ENCODE measurements around the gene ALB. TPM values are rescaled to one million over a fixed set of nuclear protein-coding genes. Genes with fewer than 3 reads are reported as not detected.

Gene ALB
- total RNA-seq, 2 experiments from 2014 or later: not detected

- intact Hi-C loops (cut with micrococcal nuclease): no loop called here
- Mint-ChIP-seq H3K4me3 (no peak overlapping the region), H3K36me3 (no peaks in the 10 kb centered on the region), H3K27ac (no peak overlapping the region), H3K4me1 (ENCODE audit: low read depth) (no peaks in the 10 kb centered on the region), H3K27me3 (peaks cover 6% of the 10 kb centered on the region), H3K9me3 (peaks cover 7% of the 10 kb centered on the region)
- POLR2A ChIA-PET: no interaction called here
- DNase-seq: no peak
- CTCF ChIA-PET: interaction anchor here (1.1 kb wide), 1 partner anchor 54 kb away, joined by 4 read pairs; no protein-coding TSS in a partner anchor
Measured at GRCh38 chr4:73392936-73393335, 11.2 kb upstream of the ALB start.

- Mint-ChIP-seq H3K36me3 (no peaks in the 10 kb centered on the region), H3K4me3 (no peak overlapping the region), H3K27ac (no peak overlapping the region), H3K27me3 (peaks cover 2% of the 10 kb centered on the region), H3K9me3 (no peaks in the 10 kb centered on the region), H3K4me1 (ENCODE audit: low read depth) (no peaks in the 10 kb centered on the region)
- CTCF ChIA-PET: no interaction called here
- no peak for DNase-seq
- intact Hi-C loops (cut with micrococcal nuclease): no loop called here
- POLR2A ChIA-PET: no interaction called here
Measured at GRCh38 chr4:73396304-73396703, 7.8 kb upstream of the ALB start.

- H3K4me3 Mint-ChIP-seq: no peak overlapping the region
- H3K9me3 Mint-ChIP-seq: no peaks in the 10 kb centered on the region
- POLR2A ChIA-PET: no interaction called here
- intact Hi-C loops (cut with micrococcal nuclease): no loop called here
- no peak for DNase-seq
- no peaks in the 10 kb centered on the region for H3K36me3 Mint-ChIP-seq
- no peaks in the 10 kb centered on the region for H3K4me1 Mint-ChIP-seq (ENCODE audit: low read depth)
- H3K27ac Mint-ChIP-seq: no peak overlapping the region
- CTCF ChIA-PET: no interaction called here
- H3K27me3 Mint-ChIP-seq: peaks cover 2% of the 10 kb centered on the region
Measured at GRCh38 chr4:73396993-73397972, 6.8 kb upstream of the ALB start.

DNA sequence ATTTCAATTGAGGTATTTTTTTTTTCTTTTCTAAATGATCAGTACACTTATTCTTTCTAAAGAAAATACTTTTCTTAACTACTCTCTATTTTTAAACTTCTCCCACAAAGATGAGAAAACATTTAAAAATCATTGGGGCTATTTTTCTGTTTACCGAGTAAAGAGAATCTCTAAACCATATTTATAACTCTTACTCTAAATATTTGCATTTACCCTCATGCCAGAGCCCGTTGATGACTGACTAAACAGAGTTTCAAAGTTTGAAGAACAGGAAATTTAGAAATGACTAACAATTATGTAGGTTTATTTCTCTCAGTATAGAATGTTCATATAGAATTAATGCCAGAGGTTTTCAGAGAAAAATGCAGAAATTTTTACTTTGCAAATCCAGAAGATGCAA is 2.7 kb upstream of the ALB start:
- Mint-ChIP-seq H3K4me3 (no peak overlapping the region), H3K27me3 (peaks cover 2% of the 10 kb centered on the region), H3K9me3 (no peaks in the 10 kb centered on the region), H3K4me1 (ENCODE audit: low read depth) (no peaks in the 10 kb centered on the region), H3K36me3 (no peaks in the 10 kb centered on the region), H3K27ac (no peak overlapping the region)
- ChIA-PET POLR2A (no interaction called here), CTCF (no interaction called here)
- intact Hi-C loops (cut with micrococcal nuclease): no loop called here
- no peak for DNase-seq

DNA sequence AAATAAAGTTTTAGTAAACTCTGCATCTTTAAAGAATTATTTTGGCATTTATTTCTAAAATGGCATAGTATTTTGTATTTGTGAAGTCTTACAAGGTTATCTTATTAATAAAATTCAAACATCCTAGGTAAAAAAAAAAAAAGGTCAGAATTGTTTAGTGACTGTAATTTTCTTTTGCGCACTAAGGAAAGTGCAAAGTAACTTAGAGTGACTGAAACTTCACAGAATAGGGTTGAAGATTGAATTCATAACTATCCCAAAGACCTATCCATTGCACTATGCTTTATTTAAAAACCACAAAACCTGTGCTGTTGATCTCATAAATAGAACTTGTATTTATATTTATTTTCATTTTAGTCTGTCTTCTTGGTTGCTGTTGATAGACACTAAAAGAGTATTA is 370 bp downstream of the ALB start:
- POLR2A ChIA-PET: no interaction called here
- CTCF ChIA-PET: no interaction called here
- H3K4me3 Mint-ChIP-seq: no peak overlapping the region
- H3K9me3 Mint-ChIP-seq: no peaks in the 10 kb centered on the region
- no peaks in the 10 kb centered on the region for H3K27me3 Mint-ChIP-seq
- H3K36me3 Mint-ChIP-seq: no peaks in the 10 kb centered on the region
- no peaks in the 10 kb centered on the region for H3K4me1 Mint-ChIP-seq (ENCODE audit: low read depth)
- DNase-seq: no peak
- H3K27ac Mint-ChIP-seq: no peak overlapping the region
- intact Hi-C loops (cut with micrococcal nuclease): no loop called here

DNA sequence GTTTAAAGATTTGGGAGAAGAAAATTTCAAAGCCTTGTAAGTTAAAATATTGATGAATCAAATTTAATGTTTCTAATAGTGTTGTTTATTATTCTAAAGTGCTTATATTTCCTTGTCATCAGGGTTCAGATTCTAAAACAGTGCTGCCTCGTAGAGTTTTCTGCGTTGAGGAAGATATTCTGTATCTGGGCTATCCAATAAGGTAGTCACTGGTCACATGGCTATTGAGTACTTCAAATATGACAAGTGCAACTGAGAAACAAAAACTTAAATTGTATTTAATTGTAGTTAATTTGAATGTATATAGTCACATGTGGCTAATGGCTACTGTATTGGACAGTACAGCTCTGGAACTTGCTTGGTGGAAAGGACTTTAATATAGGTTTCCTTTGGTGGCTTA is 1.1 kb downstream of the ALB start:
- Mint-ChIP-seq H3K4me3 (no peak overlapping the region), H3K9me3 (no peaks in the 10 kb centered on the region), H3K27ac (no peak overlapping the region), H3K27me3 (no peaks in the 10 kb centered on the region), H3K4me1 (ENCODE audit: low read depth) (no peaks in the 10 kb centered on the region), H3K36me3 (no peaks in the 10 kb centered on the region)
- intact Hi-C loops (cut with micrococcal nuclease): no loop called here
- ChIA-PET POLR2A (no interaction called here), CTCF (no interaction called here)
- DNase-seq: no peak

DNA sequence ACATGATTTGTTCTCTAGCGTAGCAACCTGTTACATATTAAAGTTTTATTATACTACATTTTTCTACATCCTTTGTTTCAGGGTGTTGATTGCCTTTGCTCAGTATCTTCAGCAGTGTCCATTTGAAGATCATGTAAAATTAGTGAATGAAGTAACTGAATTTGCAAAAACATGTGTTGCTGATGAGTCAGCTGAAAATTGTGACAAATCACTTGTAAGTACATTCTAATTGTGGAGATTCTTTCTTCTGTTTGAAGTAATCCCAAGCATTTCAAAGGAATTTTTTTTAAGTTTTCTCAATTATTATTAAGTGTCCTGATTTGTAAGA is 2.4 kb downstream of the ALB start:
- DNase-seq: no peak
- H3K4me3 Mint-ChIP-seq: no peak overlapping the region
- no peaks in the 10 kb centered on the region for H3K36me3 Mint-ChIP-seq
- H3K9me3 Mint-ChIP-seq: no peaks in the 10 kb centered on the region
- intact Hi-C loops (cut with micrococcal nuclease): no loop called here
- CTCF ChIA-PET: no interaction called here
- H3K27ac Mint-ChIP-seq: no peak overlapping the region
- H3K4me1 Mint-ChIP-seq (ENCODE audit: low read depth): no peaks in the 10 kb centered on the region
- POLR2A ChIA-PET: no interaction called here
- no peaks in the 10 kb centered on the region for H3K27me3 Mint-ChIP-seq

DNA sequence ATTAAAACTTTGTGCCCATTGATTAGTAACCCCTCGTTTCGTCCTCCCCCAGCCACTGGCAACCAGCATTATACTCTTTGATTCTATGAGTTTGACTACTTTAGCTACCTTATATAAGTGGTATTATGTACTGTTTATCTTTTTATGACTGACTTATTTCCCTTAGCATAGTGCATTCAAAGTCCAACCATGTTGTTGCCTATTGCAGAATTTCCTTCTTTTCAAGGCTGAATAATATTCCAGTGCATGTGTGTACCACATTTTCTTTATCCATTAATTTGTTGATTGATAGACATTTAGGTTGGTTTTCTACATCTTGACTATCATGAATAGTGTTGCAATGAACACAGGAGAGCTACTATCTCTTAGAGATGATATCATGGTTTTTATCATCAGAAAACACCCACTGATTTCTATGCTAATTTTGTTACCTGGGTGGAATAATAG is 3.2 kb downstream of the ALB start:
- Mint-ChIP-seq H3K4me1 (ENCODE audit: low read depth) (no peaks in the 10 kb centered on the region), H3K36me3 (no peaks in the 10 kb centered on the region), H3K4me3 (no peak overlapping the region), H3K9me3 (no peaks in the 10 kb centered on the region), H3K27ac (no peak overlapping the region), H3K27me3 (no peaks in the 10 kb centered on the region)
- ChIA-PET CTCF (no interaction called here), POLR2A (no interaction called here)
- no peak for DNase-seq
- intact Hi-C loops (cut with micrococcal nuclease): no loop called here

GRCh38 chr4:73408181-73408867 is 4.2 kb downstream of the ALB start:
- ChIA-PET POLR2A (no interaction called here), CTCF (no interaction called here)
- Mint-ChIP-seq H3K4me1 (ENCODE audit: low read depth) (no peaks in the 10 kb centered on the region), H3K27ac (no peak overlapping the region), H3K4me3 (no peak overlapping the region), H3K36me3 (no peaks in the 10 kb centered on the region), H3K9me3 (no peaks in the 10 kb centered on the region), H3K27me3 (no peaks in the 10 kb centered on the region)
- DNase-seq: no peak
- intact Hi-C loops (cut with micrococcal nuclease): no loop called here

DNA sequence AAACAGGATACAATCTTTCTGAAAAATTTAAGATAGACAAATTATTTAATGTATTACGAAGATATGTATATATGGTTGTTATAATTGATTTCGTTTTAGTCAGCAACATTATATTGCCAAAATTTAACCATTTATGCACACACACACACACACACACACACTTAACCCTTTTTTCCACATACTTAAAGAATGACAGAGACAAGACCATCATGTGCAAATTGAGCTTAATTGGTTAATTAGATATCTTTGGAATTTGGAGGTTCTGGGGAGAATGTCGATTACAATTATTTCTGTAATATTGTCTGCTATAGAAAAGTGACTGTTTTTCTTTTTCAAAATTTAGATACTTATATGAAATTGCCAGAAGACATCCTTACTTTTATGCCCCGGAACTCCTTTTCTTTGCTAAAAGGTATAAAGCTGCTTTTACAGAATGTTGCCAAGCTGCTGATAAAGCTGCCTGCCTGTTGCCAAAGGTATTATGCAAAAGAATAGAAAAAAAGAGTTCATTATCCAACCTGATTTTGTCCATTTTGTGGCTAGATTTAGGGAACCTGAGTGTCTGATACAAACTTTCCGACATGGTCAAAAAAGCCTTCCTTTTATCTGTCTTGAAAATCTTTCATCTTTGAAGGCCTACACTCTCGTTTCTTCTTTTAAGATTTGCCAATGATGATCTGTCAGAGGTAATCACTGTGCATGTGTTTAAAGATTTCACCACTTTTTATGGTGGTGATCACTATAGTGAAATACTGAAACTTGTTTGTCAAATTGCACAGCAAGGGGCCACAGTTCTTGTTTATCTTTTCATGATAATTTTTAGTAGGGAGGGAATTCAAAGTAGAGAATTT is 5.2 kb downstream of the ALB start:
- no peaks in the 10 kb centered on the region for H3K27me3 Mint-ChIP-seq
- no peaks in the 10 kb centered on the region for H3K36me3 Mint-ChIP-seq
- ChIA-PET POLR2A (no interaction called here), CTCF (no interaction called here)
- H3K4me3 Mint-ChIP-seq: no peak overlapping the region
- H3K9me3 Mint-ChIP-seq: no peaks in the 10 kb centered on the region
- H3K4me1 Mint-ChIP-seq (ENCODE audit: low read depth): no peaks in the 10 kb centered on the region
- no peak overlapping the region for H3K27ac Mint-ChIP-seq
- intact Hi-C loops (cut with micrococcal nuclease): no loop called here
- no peak for DNase-seq

DNA sequence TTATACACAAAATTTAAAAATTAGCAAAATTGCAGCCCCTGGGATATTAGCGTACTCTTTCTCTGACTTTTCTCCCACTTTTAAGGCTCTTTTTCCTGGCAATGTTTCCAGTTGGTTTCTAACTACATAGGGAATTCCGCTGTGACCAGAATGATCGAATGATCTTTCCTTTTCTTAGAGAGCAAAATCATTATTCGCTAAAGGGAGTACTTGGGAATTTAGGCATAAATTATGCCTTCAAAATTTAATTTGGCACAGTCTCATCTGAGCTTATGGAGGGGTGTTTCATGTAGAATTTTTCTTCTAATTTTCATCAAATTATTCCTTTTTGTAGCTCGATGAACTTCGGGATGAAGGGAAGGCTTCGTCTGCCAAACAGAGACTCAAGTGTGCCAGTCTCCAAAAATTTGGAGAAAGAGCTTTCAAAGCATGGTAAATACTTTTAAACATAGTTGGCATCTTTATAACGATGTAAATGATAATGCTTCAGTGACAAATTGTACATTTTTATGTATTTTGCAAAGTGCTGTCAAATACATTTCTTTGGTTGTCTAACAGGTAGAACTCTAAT is 6.0 kb downstream of the ALB start:
- no peak for DNase-seq
- H3K4me3 Mint-ChIP-seq: no peak overlapping the region
- no peak overlapping the region for H3K27ac Mint-ChIP-seq

More for the DNA sequence above, 6.0 kb downstream of the ALB start:
- Mint-ChIP-seq H3K4me1 (ENCODE audit: low read depth) (no peaks in the 10 kb centered on the region), H3K9me3 (no peaks in the 10 kb centered on the region), H3K27me3 (no peaks in the 10 kb centered on the region), H3K36me3 (no peaks in the 10 kb centered on the region)
- ChIA-PET CTCF (no interaction called here), POLR2A (no interaction called here)
- intact Hi-C loops (cut with micrococcal nuclease): no loop called here
